Hematopoietic multipotent progenitor cell treated with erythropoietin and hydrocortisone succinate and interleukin-3 and kit ligand, for 4 days (in vitro differentiated cells): Measurements from ENCODE around the gene MRC1.

Experiments
- DNase-seq: peaks from one replicate; pipeline ENCODE4 v3.0.0-alpha.2; 2015

MRC1 gene

DNA sequence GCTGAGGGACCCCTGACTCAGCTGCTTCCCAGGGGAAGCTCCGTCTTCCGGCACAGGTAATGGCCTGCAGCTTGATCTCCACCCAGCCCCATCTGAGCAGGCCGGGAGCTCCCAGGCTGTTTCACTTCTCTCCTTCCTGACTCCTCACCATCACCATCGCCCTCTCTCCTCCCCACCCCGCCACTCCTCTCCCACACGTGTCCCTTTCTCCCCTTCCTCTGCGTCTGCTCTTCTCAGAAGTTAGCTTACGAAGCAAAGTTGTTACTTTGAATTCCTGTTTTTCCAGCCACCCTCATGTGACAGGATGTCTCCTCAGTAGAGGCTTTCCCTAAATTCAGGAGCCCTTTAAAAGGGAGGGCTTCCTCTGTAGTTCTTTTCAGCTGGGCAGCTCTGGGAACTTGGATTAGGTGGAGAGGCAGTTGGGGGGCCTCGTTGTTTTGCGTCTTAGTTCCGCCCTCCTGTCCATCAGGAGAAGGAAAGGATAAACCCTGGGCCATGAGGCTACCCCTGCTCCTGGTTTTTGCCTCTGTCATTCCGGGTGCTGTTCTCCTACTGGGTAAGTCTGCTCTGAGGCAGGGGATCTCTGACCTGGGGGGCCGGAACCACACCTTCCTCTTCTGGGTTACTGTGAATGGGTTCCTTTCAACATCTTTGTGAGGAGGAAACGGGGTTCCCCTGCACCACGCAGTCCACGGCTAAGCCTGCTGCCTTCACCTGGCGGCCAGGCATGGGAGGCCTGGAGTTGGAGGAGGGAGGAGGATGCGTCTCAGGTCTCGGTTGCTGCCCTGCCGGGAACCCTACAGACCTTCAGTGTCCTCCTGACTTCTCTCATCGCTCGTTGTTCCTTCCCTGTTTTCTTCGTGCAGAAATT lies at the start of gene MRC1:
Gene MRC1 (plus strand): TSS at position 378 of the 871 bp plus-strand sequence. CDS start 118 bp downstream, at position 496.
- DNase-seq = no peak

DNA sequence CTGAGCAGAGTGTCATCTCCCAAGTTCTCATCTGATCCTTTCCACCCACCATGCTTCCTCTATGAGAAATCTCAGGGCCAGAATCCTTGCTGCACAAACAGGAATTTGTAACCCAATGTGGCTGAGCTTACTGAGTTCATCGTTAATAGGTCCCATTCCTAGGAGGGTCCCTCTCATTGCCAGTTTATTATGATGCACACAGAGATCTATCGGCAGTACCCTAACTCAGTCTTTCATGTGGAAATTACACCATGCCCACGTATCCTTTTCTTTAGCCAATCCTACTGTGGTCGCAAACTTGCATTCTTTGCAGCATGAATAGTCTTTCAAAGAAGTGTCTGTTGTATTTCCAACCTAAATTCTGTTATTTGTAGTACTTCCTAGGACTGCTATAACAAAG lies 45.0 kb upstream of the MRC1 start:
- no peak for DNase-seq

DNA sequence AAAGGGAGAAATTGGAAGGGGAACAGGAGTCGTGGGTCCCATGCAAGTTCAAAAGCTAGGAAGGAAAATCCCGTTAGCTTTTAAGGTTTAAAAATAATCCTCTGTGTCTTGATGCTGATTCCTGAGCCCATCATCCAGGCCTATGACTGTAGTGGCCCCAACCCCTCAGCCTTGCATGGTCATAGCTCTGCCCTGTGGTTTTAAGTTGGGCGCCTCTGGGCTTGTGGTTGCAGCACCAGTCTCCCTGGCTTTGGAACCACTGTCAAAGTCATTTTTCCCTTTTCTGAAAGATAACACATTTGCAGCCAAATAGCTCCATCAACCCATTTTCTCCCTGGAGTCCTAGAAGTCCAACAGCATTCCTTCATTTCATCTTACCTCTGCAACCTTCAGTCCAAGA lies 43.5 kb upstream of the MRC1 start:
- peak; percentile 49 for DNase-seq

DNA sequence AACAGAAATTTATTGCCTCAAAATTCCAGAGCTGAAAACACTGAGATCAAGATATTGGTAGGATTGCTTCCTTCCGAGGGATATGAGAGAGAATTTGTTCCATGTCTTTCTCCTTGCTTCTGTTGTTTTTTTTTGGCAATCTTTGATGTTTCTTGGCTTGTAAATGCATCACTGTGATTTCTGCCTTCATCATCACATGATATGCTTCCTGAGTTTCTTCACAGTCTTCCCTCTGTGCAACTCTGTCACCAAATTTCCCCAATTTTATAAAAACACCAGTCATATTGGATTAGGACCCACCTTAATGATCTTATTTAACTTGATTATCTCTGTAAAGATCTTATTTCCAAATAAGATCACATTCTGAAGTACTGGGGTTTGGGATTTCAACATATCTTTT lies 42.4 kb upstream of the MRC1 start:
- DNase-seq = no peak

DNA sequence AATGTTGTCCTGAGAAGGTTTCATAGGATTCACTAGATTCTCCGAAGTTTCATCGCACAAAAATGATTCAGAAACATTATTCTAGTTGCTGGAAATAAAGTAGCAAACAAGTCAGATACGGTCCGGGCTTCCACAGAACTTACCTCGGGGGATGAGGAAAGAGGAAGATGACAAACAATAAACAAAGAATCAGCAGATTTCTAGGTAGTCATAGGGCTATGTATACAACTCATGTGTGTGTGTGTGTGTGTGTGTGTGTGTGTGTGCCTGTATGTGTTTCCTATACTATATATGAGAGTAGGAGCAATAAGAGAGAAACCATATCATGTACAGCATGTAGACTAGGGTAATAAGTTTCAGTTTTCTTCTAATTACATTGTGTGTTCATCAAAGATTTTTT lies 40.7 kb upstream of the MRC1 start:
- no peak for DNase-seq

DNA sequence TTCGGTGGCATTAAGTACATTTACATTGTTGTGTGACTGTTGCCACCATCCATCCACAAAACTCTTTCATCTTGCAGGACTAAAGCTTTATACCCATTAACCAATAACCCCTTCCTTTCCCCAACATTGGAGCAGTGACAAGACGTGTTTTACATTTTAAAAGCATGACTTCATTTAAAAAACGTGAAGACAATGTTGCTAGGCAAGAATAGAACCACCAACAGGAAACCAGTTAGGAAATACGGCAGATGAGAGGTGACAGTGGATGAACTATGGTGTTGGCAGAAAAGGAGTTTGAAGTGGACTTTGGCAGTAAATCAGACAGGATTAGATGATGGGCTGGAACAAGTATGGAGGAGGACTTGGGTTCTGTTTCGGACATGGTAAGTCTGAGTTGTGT lies 40.2 kb upstream of the MRC1 start:
- DNase-seq = no peak

DNA sequence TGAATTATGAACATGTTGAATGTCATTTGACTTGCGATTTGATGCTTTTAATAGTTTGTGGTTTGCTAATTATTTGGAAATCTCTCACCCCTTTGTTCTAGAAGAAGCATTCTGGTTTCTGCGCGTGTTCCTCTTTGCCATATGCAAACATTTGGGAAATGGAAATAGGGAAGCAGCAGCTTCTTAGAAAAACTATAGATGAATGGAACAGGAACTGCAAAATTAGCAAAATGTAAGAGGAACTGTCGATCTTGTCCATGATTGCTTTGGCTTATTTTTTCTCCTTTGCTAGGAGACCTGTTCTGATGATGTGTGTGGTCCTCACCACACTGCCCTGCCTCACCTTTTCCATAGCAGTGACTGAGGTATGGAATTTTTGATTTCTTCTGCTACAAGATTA lies 38.1 kb upstream of the MRC1 start:
- DNase-seq = peak; percentile 37

DNA sequence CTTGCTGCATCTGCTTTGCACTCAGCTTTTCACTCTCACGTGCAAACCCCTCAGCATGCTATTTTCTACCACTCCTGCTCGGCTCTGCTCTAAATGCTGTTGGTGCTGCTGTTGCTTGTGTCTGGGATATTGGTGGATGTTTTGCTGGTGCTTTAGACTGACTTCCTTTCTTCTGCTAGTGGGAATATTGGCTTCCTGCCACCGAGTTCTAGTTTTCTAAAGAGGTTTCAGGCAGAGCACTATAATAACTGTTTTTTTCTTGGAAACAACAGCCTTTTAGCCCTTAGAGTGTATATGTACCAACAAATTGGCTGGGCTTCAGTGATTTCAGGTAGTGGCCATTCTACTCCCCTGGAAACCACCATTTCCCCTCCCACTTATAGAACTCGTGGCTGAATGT lies 29.4 kb upstream of the MRC1 start:
- DNase-seq = no peak

DNA sequence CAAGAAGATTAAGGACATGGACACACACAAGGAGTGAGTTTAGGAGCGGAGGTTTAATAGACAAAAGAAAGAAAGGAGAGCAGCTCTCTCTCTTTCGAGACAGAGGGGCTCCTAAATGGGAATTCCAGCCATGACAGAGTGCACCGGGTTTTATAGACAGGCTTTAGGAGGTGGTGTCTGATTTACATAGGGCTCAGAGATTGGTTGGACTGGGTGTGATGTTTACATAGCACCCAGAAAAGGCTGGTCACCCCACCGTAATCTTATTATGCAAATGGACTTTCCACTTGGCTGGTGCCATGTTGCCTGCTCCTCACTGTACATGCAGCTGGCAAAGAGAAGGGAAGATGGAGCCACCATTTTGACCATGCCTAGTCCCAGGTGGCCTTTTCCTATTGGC lies 28.4 kb upstream of the MRC1 start:
- no peak for DNase-seq

DNA sequence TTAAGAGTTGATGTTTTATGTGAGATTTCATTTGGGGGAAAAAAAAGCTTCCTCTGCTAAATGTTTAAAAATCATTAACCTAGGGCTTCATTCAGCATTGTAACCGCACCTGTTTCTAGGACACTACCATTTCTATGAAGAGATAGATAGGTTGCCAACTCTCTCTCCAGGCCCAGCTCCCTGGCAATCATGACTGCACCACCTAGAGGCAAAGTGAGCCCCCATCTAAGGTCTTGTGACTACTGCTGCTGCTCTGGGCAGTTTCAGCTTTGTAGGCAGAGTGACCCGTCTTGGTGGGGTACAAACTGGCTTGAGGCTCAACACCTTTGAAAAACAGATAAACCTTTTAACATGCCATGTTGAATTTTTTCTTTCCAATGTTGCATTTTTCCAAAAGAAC lies 27.3 kb upstream of the MRC1 start:
- peak; percentile 31 for DNase-seq

DNA sequence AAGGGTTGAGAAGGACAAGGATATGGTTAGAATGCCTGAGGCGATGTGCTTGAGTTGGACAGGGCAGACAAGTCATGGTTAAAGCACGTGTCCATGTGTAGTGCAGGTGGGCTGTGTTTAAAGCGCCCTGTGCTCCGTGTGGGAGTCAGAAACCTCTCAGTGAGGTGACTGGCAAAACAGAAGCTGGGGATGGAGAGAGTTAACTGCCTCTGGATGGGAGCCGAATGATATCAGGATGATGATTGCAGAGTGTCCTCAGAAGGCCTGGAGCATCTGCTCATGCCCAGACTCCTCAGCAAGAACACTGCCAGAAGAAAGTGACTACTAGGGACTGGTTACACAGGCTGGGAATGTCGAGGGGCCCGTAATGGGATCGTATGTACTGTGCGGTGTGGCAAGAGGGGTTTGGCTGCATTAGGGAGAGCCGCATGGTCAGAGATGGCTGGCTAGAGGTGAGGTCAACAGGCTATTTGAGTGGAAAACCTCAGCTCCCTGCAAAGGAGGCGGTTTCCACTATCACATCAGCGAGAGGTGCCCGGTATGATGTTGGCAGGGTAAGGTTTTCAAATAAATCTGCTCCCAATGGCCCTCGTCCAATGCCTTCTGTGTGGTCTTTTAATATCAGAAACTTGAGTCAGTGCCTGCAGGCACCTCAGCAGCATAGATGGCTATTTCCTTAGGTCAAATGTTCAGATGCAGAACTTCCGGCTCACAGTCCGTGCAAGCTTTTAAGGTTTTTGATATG lies 26.1 kb upstream of the MRC1 start:
- peak; percentile 21 for DNase-seq

DNA sequence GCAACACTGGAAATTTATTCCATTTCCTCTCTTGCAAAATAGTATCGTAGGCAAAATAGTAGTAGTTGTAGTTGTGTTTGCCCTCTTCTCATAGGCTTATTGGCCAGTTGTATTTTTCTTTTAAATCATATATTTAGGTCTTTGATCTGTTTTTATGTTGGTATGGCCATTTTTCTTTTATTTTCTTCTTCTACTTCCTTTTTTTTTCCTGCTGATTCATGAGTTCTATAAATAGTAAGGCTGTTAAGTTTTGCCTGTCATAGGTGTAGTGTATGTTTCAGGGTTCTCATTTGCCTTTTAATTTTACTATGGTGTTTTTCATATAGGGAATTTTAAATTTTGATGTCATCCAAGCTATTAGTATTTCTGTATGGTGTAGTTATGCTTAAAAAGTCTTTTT lies 25.4 kb upstream of the MRC1 start:
- peak; percentile 50 for DNase-seq

DNA sequence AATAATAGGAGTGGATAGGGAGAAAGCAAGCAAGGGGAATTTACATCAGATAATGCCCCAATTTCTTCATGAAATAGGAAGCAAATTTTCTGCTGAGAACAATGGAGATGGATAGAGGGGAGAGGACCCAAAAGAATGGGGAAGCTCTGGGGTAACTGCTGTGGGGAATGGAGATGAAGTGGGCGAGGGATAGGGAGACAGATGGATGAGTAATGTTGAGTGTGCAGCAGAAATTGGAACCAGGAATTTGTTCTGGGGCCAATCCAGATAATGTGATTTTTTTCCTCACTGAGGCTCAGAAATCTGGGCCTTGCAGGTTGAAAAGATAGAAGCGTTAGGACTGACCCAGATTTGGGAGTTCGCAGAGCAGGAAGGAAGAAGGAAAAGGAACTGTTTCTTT lies 24.5 kb upstream of the MRC1 start:
- no peak for DNase-seq

DNA sequence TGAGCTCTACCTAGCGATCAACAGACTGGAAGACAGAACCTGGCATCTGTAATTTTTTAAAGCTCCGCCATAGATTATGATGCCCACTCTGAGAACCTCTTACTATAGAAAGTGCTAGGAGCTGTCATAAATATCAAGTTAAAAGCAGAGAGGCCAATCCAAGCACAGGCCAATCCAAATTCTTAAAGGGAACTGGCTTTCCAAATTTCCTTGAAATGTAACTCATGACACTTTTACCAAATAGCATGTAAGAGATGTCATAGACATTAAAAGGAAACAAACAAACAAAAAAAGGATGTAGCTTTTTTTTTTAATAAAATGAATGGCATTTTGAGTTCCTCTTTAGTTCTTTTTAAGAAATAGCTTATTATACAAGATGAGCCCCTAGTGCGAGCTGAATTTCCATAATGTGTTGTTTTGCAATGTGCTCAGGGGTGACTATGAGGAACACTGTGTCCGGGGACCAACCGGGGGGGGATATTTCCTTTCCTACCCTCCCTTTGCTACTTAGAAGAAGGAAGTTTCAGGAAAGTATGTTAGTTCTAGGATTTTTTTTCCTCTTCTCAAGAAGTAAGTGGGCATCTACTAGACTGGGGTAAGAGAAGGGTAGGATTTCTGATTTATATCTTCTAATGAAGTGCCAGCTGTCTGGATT lies 23.7 kb upstream of the MRC1 start:
- peak; percentile 38 for DNase-seq

DNA sequence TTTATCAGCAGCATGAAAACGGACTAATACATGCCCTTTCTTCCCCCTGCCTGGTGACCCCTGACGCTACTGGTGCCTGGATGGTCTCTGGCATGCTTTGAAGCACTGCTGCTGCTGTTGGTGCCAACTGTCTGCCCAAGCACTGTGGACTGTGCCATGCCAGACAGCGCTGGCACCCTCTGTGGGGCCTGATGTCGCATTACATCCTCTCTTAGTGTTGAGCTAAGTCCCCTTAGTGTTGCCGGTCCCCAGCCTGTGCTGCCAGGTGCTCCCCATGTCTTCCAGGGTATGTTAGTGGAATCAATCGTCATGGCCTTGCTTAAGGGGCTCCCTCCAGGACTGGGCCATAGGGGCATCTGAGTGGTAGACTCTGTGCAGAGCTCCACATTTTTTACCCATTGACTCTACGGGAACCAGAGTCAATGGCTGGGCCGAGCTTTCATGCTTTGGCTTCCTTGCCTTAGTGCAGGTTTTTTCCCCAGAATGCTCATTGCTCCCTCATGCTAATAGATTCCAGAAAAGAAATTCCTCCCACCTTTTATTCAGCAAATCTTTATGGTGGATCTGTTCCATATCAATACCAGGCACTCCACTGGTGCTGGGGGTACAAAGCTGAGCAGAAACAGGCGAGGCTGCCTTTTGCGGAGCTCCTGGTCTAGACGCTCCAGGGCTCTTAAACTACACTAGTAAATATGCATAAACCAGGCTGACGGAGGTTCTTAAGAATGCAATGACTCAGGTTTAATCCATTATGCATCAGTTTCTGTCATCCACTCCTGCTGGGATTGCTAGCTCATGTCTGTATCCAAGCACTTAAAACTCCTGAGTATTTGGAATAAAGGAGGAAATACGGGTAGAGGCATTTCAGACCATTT lies 21.8 kb upstream of the MRC1 start:
- no peak for DNase-seq

DNA sequence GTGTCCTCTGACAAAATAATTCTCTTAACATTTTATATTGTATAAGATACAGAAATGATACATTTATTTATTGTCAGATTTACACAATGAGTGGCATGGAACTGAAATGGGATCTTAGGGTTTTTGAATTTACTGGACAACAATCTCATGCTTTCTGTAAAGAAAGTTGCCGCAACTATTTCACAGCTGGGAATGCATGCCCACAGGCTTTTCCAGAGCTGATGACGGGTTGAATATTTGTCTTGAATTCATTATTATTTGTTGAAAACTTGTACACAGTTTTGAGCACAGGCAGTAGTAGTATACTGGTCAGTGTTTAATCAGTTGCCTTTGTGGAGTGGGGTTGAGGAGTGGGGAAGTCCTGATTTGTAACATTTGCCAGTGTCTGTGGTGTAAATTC lies 20.5 kb upstream of the MRC1 start:
- no peak for DNase-seq

DNA sequence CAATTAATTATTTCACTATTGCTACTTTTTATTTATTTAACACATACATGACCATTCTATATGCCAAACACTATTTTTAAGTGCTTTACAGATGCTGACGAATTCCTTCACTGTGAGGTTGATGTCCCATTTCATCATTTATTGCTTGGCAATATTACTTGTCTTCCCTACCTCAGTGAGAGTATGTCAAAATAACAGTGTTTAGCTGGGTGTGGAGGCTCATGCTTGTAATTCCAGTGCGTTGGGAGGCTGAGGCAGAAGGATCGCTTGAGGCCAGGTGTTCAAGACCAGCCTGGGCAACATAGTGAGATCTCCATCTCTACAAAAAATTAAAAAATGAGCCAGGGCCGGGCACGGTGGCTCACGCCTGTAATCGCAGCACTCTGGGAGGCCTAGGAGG lies 19.8 kb upstream of the MRC1 start:
- no peak for DNase-seq

DNA sequence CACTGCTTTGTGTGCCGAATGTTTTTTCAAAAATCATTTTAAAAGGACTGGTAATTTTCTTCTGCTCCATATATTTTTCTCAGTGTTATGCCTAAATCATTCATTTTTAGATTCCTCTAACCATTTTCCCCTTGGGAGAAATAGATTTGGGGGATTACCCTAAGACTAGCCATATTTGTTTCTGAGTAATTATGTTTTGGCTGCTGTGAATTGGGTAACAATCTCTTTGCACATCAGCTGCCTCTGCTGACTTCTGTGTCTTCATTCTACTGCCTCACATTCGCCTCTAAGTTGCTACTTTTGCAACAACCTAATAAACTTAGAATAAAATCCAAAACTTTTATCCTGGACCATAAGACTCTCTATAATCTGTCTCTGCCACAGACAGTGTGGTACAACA lies 18.5 kb upstream of the MRC1 start:
- no peak for DNase-seq

DNA sequence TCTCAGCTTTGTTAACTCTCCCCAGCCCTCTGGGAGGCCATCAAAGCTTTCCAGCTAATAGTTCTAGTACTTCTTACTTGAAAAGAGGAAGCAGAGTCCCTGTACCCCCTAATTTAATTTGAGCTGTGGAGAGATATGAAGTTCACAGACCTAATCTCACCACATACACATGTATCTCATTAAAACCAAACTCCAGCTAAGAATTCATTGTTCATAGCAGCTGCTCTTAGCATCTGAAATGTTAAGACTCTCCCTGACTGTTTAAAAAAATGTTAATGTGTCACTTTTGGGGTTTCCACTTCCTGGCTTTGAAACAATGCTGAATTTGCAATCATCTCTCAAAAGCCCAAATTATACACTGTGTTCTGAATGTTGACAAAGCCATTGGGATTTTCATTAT lies 16.2 kb upstream of the MRC1 start:
- peak; percentile 82 for DNase-seq

DNA sequence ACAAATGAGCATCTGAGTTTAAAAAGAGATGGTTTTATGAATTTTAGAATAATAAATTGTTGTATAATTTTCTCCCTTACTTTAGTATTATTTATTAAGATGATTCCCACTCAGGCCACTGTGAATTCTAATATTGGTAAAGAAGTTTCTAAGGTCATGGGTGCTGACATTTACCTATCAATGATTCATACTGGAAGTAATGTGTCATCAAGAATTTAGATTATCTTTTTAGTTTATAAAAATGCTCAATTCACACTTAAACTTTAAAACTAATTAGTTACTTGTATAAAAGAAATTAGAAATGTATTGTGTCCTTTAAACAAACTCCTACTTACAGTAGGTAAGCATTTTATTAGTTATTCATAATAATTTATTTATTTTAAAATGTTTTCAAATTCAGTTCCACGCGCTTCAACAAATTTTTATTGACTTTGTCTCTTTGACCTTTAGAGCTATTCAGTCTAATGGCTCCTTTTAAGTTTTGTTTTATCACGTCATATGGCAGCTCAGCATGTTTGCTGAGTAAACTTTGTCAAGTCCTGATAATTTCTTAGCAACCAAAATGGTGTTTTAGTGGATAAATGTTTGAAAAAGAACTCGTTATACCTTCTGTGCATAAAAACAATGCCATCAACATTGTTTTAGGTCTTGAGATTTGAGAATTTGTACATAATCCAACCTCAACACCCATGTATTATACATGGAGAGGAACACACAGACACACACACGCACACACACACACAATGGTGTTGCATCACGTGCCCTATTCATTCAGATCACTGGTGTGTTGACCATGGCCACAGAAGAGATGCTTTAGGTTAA lies 15.1 kb upstream of the MRC1 start:
- no peak for DNase-seq

DNA sequence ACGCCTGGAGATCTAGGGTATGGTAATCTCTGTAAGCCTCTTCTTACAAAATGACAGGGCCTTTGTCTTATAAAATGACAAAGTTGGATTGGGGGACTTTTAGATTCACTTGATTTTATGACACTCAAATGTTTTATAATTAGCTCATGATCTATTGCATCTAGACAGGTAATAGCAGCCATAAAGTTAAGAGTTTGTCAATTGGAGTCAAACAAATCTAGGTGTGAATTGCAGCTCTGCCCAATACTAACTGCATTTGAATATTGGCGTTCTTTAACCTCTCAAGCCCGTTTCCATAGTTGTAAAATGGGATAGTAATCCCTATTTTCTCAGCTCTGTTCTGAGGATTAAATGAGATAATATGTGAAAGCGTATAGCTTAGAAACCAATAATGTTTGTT lies 14.1 kb upstream of the MRC1 start:
- no peak for DNase-seq
